Esophagus muscularis mucosa (tissue), 4 donors: ENCODE measurements around the gene AFF3. TPM values are rescaled to one million over a fixed set of nuclear protein-coding genes. Genes with fewer than 3 reads are reported as not detected.

Experiments used
- DNase-seq: peaks from one replicate; pipeline ENCODE4 v3.0.0-alpha.2; 2017; ENCODE audit errors: extremely low spot score
- H3K27ac ChIP-seq, 4 donors: fragments of 200-600 bp; sonication (generic); replicated peaks in 1 of 4; 1 replicate in 3 of 4; 2 replicates in 1 of 4; pipeline ENCODE4 v1.5.1; 2016 to 2019; ENCODE audit warnings: mild to moderate bottlenecking in 1 of 4
- H3K27me3 ChIP-seq, 4 donors: fragments of 200-600 bp; sonication (generic); one replicate each; pipeline versions ENCODE4 v1.5.1 to v1.6.0; 2016 to 2019
- H3K36me3 ChIP-seq, 4 donors: fragments of 200-600 bp; sonication (generic); one replicate each; pipeline ENCODE4 v1.5.1; 2016 to 2019
- H3K4me1 ChIP-seq, 4 donors: fragments of 200-600 bp; sonication (generic); one replicate each; pipeline ENCODE4 v1.5.1; 2016 to 2019
- H3K4me3 ChIP-seq, 4 donors: fragments of 200-600 bp; sonication (generic); 1 replicate in 2 of 4; 2 replicates in 2 of 4; pipeline ENCODE4 v1.5.1; 2016 to 2019; ENCODE audit warnings: mild to moderate bottlenecking in 4 of 4, moderate library complexity in 1 of 4
- H3K9me3 ChIP-seq, 4 donors: fragments of 200-600 bp; sonication (generic); 1 replicate in 3 of 4; 2 replicates in 1 of 4; pipeline ENCODE4 v1.5.1; 2016 to 2019
- EP300 ChIP-seq: sonication (generic); formaldehyde crosslinking; IDR thresholded peaks from one replicate; pipeline ENCODE4 v1.6.1; 2017; ENCODE audit warnings: antibody characterized with exemption
- POLR2A ChIP-seq: fragments of 450-650 bp; IDR thresholded peaks from one replicate; pipeline ENCODE4 v1.6.1; 2017; ENCODE audit warnings: antibody characterized with exemption, moderate library complexity, mild to moderate bottlenecking, low read depth
- POLR2AphosphoS5 ChIP-seq, 2 donors: sonication (generic); formaldehyde crosslinking; IDR thresholded peaks; one replicate each; pipeline ENCODE4 v1.6.1; 2017; ENCODE audit warnings: antibody characterized with exemption in 2 of 2
- WGBS: methylation state at CpG from one replicate; pipeline ENCODE4 v1.1.5; 2018; 5-methylcytosine and 5-hydroxymethylcytosine counted together
- intact Hi-C: fragments of 100-400 bp; cut with DNase I; formaldehyde crosslinking; loops from one replicate; pipeline ENCODE4 v1.15.1; 2023
- total RNA-seq, 4 donors: library from RNA; depleted of rRNA; stranded (reverse); fragments of >200 nt; gene quantifications; one replicate each; pipeline versions ENCODE4 v1.1.0 to v1.2.1, GENCODE V29; 2016
- TF ChIP-seq, protein P1 (sequence below), 3 experiments: fragments of 200-600 bp in 2 of 3; fragments of 450-650 bp in 1 of 3; sonication (generic) in 2 of 3; IDR thresholded peaks; one replicate each; pipeline ENCODE4 v1.5.1; 2017 to 2019; ENCODE audit warnings: antibody characterized with exemption in 3 of 3, mild to moderate bottlenecking in 2 of 3, moderate library complexity in 1 of 3

The AFF3 gene
- total RNA-seq, 4 donors from 2014 or later: 36.4 to 99.5 (median 56.9) TPM

DNA sequence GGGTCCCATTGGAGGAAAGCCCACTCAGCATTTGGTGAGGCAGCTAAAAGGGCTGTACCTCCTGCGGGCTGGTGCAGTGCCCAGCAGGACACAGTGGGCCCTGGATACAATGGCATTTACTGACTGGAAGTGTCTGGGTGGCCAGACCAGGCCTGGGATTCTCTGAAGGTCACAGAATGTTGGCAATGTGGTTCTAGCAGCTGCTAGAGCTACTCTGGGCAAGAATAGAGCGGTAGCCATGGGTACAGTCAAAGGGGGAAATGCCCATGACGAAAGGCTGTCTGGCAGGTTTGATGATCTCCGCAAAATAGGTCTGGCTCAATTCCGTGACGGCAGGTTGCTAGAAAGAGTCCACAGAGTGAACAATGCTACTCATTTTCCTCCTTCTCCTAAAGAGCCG is 241.8 kb downstream of the AFF3 start:
- Histone ChIP-seq H3K27ac (no peak overlapping the region), H3K36me3 (no peaks in the 10 kb centered on the region), H3K27me3 (no peaks in the 10 kb centered on the region), H3K9me3 (no peaks in the 10 kb centered on the region), H3K4me3 (no peak overlapping the region), H3K4me1 (no peaks in the 10 kb centered on the region)
- intact Hi-C loops: no loop called here
- no peak for DNase-seq
- no peak for TF ChIP-seq EP300
- TF ChIP-seq POLR2A: no peak
- no peak for TF ChIP-seq POLR2AphosphoS5 (IDR thresholded peaks at IDR 0.05)
- TF ChIP-seq, protein P1, sequence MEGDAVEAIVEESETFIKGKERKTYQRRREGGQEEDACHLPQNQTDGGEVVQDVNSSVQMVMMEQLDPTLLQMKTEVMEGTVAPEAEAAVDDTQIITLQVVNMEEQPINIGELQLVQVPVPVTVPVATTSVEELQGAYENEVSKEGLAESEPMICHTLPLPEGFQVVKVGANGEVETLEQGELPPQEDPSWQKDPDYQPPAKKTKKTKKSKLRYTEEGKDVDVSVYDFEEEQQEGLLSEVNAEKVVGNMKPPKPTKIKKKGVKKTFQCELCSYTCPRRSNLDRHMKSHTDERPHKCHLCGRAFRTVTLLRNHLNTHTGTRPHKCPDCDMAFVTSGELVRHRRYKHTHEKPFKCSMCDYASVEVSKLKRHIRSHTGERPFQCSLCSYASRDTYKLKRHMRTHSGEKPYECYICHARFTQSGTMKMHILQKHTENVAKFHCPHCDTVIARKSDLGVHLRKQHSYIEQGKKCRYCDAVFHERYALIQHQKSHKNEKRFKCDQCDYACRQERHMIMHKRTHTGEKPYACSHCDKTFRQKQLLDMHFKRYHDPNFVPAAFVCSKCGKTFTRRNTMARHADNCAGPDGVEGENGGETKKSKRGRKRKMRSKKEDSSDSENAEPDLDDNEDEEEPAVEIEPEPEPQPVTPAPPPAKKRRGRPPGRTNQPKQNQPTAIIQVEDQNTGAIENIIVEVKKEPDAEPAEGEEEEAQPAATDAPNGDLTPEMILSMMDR (IDR thresholded peaks at IDR 0.05): no peak
- 100% methylated on average over 6 of the region's 7 CpGs for WGBS

DNA sequence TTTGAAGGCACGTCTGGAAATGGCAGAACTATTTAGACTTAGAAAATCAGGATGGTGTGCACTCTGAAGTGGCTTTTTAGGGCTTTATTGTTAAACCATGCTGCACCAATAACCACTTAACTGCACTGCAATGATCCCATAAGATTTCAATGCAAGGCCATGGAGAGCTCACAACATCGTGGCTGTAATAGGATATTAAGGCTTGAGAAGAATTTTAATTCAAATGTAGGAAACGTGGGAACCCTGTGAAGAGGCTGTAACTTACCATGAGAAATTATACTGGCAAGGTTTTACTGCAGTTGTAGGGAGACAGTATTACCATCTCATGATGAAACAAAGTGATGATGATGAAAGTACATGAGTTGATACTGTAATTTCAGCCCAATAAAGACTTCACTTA is 242.5 kb downstream of the AFF3 start:
- H3K9me3 ChIP-seq: no peaks in the 10 kb centered on the region
- 94% methylated on average over 3 of the region's 3 CpGs for WGBS

DNA sequence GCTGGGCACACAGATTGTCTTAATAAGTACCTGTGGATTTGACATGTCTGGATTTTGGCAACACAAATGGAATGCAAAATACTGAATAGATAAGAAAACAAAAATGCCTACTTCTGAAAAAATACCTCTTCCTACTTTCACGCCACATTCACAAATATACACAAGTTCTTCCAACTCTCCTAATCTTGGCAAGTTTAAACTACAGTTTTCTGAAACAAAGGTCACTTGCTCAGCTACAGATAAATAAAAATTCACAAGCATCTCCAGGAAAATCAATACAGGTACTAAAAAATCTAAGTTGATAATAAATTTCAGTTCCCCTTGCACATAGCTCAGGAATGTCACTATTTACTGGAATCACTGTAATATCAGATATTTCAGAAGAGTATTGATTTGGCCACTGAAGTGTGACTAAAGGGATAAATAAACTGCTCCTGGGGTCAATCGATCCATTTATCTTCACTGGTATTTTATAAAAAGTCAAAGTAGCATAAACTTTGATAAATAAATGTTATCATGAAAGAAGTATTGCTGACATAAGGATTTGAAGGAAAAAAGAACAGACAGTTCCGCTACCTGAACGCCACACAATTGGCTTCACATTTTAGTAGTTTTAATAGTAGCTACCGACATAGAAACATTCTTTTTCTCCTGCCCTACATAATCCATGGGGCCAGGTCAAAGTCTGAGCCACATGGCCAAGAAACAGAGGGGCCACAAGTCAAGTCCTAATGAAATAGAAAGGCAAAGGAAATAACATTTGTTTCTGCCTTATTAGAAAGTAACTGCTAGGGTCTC is 243.1 kb downstream of the AFF3 start:
- Histone ChIP-seq H3K9me3 (no peaks in the 10 kb centered on the region), H3K4me1 (no peaks in the 10 kb centered on the region), H3K4me3 (no peak overlapping the region), H3K36me3 (no peaks in the 10 kb centered on the region), H3K27ac (no peak overlapping the region), H3K27me3 (no peaks in the 10 kb centered on the region)
- 74% methylated on average over 5 of the region's 5 CpGs for WGBS
- DNase-seq: no peak
- TF ChIP-seq POLR2AphosphoS5 (IDR thresholded peaks at IDR 0.05) (no peak), POLR2A (no peak), EP300 (no peak)
- TF ChIP-seq, protein P1 (IDR thresholded peaks at IDR 0.05): no peak
- intact Hi-C loops: no loop called here

More for the DNA sequence above, 242.5 kb downstream of the AFF3 start:
- intact Hi-C loops: no loop called here
- H3K36me3 ChIP-seq: no peaks in the 10 kb centered on the region
- no peak overlapping the region for H3K27ac ChIP-seq
- DNase-seq: peak; percentile 17
- H3K27me3 ChIP-seq: no peaks in the 10 kb centered on the region
- no peak overlapping the region for H3K4me3 ChIP-seq
- TF ChIP-seq POLR2A: no peak
- TF ChIP-seq, protein P1 (IDR thresholded peaks at IDR 0.05): no peak
- no peak for TF ChIP-seq POLR2AphosphoS5 (IDR thresholded peaks at IDR 0.05)
- no peak for TF ChIP-seq EP300
- no peaks in the 10 kb centered on the region for H3K4me1 ChIP-seq

DNA sequence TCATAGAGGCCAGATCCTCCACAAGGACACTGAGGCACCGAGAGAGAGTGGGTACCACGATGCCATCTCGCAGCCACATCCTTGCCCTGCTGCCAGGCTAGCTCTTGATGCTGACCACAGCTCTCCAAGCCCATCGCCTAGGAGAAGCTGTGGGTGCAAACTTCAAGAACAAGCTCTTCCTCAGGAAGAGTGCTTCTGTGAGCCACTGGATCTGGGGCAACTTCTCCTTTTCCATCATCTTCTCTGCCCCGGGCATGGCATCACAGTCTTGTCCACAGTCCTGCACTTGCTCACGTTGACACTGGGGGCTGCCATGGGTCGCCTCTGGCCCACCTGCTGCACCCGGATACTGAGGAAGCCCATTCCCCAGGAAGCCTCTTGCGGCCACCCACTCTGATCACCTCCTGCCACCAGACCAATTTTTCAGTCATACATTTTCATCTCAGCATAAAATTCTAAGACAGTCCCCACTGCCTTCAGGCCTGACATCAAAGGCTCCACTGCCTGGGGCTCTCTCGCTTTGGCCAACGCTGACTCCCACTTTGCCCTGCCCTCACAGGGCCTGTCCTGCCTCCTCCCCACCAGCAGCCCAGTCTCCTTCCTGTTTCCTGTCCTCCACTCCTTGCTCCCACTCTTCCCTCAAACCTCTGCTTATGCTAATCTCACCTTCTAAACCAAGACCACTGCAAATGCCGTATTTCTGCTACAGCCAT is 243.9 kb downstream of the AFF3 start:
- H3K4me3 ChIP-seq: no peak overlapping the region
- intact Hi-C loops: no loop called here
- no peak overlapping the region for H3K27ac ChIP-seq
- no peaks in the 10 kb centered on the region for H3K9me3 ChIP-seq
- 79% methylated on average over 12 of the region's 12 CpGs for WGBS
- no peaks in the 10 kb centered on the region for H3K36me3 ChIP-seq
- H3K4me1 ChIP-seq: no peaks in the 10 kb centered on the region
- H3K27me3 ChIP-seq: no peaks in the 10 kb centered on the region
- TF ChIP-seq POLR2A (no peak), EP300 (no peak), POLR2AphosphoS5 (IDR thresholded peaks at IDR 0.05) (no peak)
- TF ChIP-seq, protein P1 (IDR thresholded peaks at IDR 0.05): no peak
- DNase-seq: peak; percentile 62
